ENCODE data around the gene GRIP1.

The GRIP1 gene

GRCh38 chr12:66493819-66494218 is 185.1 kb downstream of the GRIP1 start:
- no peak overlapping the region for H4K8ac ChIP-seq (ENCODE audit: low read depth, low read length)
- no peak overlapping the region for H4K12ac ChIP-seq (ENCODE audit: low read depth, low read length)
- no peak overlapping the region for H2BK120ac ChIP-seq (ENCODE audit: insufficient read depth, low read length, poor library complexity)
- H3K4ac ChIP-seq (ENCODE audit: low read depth, low read length): no peak overlapping the region
- no peak overlapping the region for H3K4me2 ChIP-seq (ENCODE audit: low read length)
- peaks cover 0 to 2% of the 10 kb centered on the region in 2 experiments for H3K4me1 ChIP-seq (ENCODE audit: control insufficient read depth in 1 of 2, insufficient read depth in 2 of 2, low read length in 2 of 2)
- no peaks in the 10 kb centered on the region for H3K79me2 ChIP-seq (ENCODE audit: control insufficient read depth, insufficient read depth, low read length, poor library complexity)
- no peak overlapping the region for H3K18ac ChIP-seq (ENCODE audit: low read length)
- no peak overlapping the region for H3K27ac ChIP-seq (ENCODE audit: low read depth, low read length)
- no peaks in the 10 kb centered on the region for H3K79me1 ChIP-seq (ENCODE audit: low read length)
- no peak overlapping the region for H2BK5ac ChIP-seq (ENCODE audit: low read depth, low read length, poor library complexity)
- no peak overlapping the region for H2AK5ac ChIP-seq (ENCODE audit: low read length)
- no peaks in the 10 kb centered on the region for H3K9me3 ChIP-seq (ENCODE audit: insufficient read depth, low read depth, low read length)
- H4K91ac ChIP-seq (ENCODE audit: low read depth, low read length): no peak overlapping the region
- H3K9ac ChIP-seq (ENCODE audit: low read length): no peak overlapping the region
- no peak overlapping the region for H3K4me3 ChIP-seq (ENCODE audit: low read depth, low read length)
- no peaks in the 10 kb centered on the region for H3K27me3 ChIP-seq (ENCODE audit: insufficient read depth, low read length)
- DNase-seq: no peak
- no peak overlapping the region for H2BK12ac ChIP-seq (ENCODE audit: low read length)
- no peak overlapping the region for H2AFZ ChIP-seq (ENCODE audit: insufficient read depth, low read length, poor library complexity)
- H3K14ac ChIP-seq (ENCODE audit: low read length): no peak overlapping the region
- no peaks in the 10 kb centered on the region for H3K36me3 ChIP-seq (ENCODE audit: control insufficient read depth in 1 of 2, insufficient read depth in 2 of 2, low read length in 2 of 2)
- no peak overlapping the region for H3K23ac ChIP-seq (ENCODE audit: low read length)

- no peak for DNase-seq
- Histone ChIP-seq H2BK12ac (ENCODE audit: low read length) (no peak overlapping the region), H2AK5ac (ENCODE audit: low read length) (no peak overlapping the region), H3K4me2 (ENCODE audit: low read length) (no peak overlapping the region), H2AFZ (ENCODE audit: insufficient read depth, low read length, poor library complexity) (no peak overlapping the region), H3K9ac (ENCODE audit: low read length) (no peak overlapping the region), H3K27me3 (ENCODE audit: insufficient read depth, low read length) (no peaks in the 10 kb centered on the region), H3K79me1 (ENCODE audit: low read length) (no peaks in the 10 kb centered on the region), H3K4ac (ENCODE audit: low read depth, low read length) (no peak overlapping the region), H4K12ac (ENCODE audit: low read depth, low read length) (no peak overlapping the region), H3K4me3 (ENCODE audit: low read depth, low read length) (no peak overlapping the region), H3K14ac (ENCODE audit: low read length) (no peak overlapping the region), H2BK120ac (ENCODE audit: insufficient read depth, low read length, poor library complexity) (no peak overlapping the region), H4K8ac (ENCODE audit: low read depth, low read length) (no peak overlapping the region), H2BK5ac (ENCODE audit: low read depth, low read length, poor library complexity) (no peak overlapping the region), H3K18ac (ENCODE audit: low read length) (no peak overlapping the region), H3K79me2 (ENCODE audit: control insufficient read depth, insufficient read depth, low read length, poor library complexity) (no peaks in the 10 kb centered on the region), H3K4me1 (ENCODE audit: control insufficient read depth in 1 of 2, insufficient read depth in 2 of 2, low read length in 2 of 2) (no peaks in the 10 kb centered on the region), H3K23ac (ENCODE audit: low read length) (no peak overlapping the region), H4K91ac (ENCODE audit: low read depth, low read length) (no peak overlapping the region), H3K36me3 (ENCODE audit: control insufficient read depth in 1 of 2, insufficient read depth in 2 of 2, low read length in 2 of 2) (no peaks in the 10 kb centered on the region), H3K27ac (ENCODE audit: low read depth, low read length) (no peak overlapping the region), H3K9me3 (ENCODE audit: insufficient read depth, low read depth, low read length) (no peaks in the 10 kb centered on the region)
- WGBS (ENCODE audit: extremely low coverage, insufficient coverage, insufficient read length): no CpG with 5 or more reads among the region's 3 CpGs
These were observed 187.0 kb downstream of the GRIP1 start for GRCh38 chr12:66491853-66492252.

GRCh38 chr12:66482351-66483203 is 196.3 kb downstream of the GRIP1 start:
- H3K14ac ChIP-seq (ENCODE audit: low read length): no peak overlapping the region
- no peak overlapping the region for H3K4ac ChIP-seq (ENCODE audit: low read depth, low read length)
- no peak overlapping the region for H3K4me3 ChIP-seq (ENCODE audit: low read depth, low read length)
- H3K36me3 ChIP-seq (ENCODE audit: control insufficient read depth in 1 of 2, insufficient read depth in 2 of 2, low read length in 2 of 2): no peaks in the 10 kb centered on the region
- no peaks in the 10 kb centered on the region for H3K79me1 ChIP-seq (ENCODE audit: low read length)
- H3K27ac ChIP-seq (ENCODE audit: low read depth, low read length): no peak overlapping the region
- H3K9ac ChIP-seq (ENCODE audit: low read length): no peak overlapping the region
- no peak overlapping the region for H2BK12ac ChIP-seq (ENCODE audit: low read length)
- no CpG with 5 or more reads among the region's 3 CpGs for WGBS (ENCODE audit: extremely low coverage, insufficient coverage, insufficient read length)
- no peak for DNase-seq
- H2BK120ac ChIP-seq (ENCODE audit: insufficient read depth, low read length, poor library complexity): no peak overlapping the region
- H3K23ac ChIP-seq (ENCODE audit: low read length): no peak overlapping the region
- H3K4me2 ChIP-seq (ENCODE audit: low read length): no peak overlapping the region
- H4K8ac ChIP-seq (ENCODE audit: low read depth, low read length): no peak overlapping the region
- no peaks in the 10 kb centered on the region for H3K9me3 ChIP-seq (ENCODE audit: insufficient read depth, low read depth, low read length)
- no peak overlapping the region for H3K18ac ChIP-seq (ENCODE audit: low read length)
- no peak overlapping the region for H4K12ac ChIP-seq (ENCODE audit: low read depth, low read length)
- H2BK5ac ChIP-seq (ENCODE audit: low read depth, low read length, poor library complexity): no peak overlapping the region
- no peaks in the 10 kb centered on the region for H3K27me3 ChIP-seq (ENCODE audit: insufficient read depth, low read length)
- no peak overlapping the region for H4K91ac ChIP-seq (ENCODE audit: low read depth, low read length)
- no peaks in the 10 kb centered on the region for H3K79me2 ChIP-seq (ENCODE audit: control insufficient read depth, insufficient read depth, low read length, poor library complexity)
- no peak overlapping the region for H2AFZ ChIP-seq (ENCODE audit: insufficient read depth, low read length, poor library complexity)
- H2AK5ac ChIP-seq (ENCODE audit: low read length): no peak overlapping the region
- no peaks in the 10 kb centered on the region for H3K4me1 ChIP-seq (ENCODE audit: control insufficient read depth in 1 of 2, insufficient read depth in 2 of 2, low read length in 2 of 2)

- H2AK5ac ChIP-seq (ENCODE audit: low read length): no peak overlapping the region
- no peak overlapping the region for H2BK120ac ChIP-seq (ENCODE audit: insufficient read depth, low read length, poor library complexity)
- no peak overlapping the region for H4K12ac ChIP-seq (ENCODE audit: low read depth, low read length)
- no peak for DNase-seq
- H3K79me2 ChIP-seq (ENCODE audit: control insufficient read depth, insufficient read depth, low read length, poor library complexity): no peaks in the 10 kb centered on the region
- H4K8ac ChIP-seq (ENCODE audit: low read depth, low read length): no peak overlapping the region
- no peak overlapping the region for H3K4ac ChIP-seq (ENCODE audit: low read depth, low read length)
- peaks cover 0 to 3% of the 10 kb centered on the region in 2 experiments for H3K36me3 ChIP-seq (ENCODE audit: control insufficient read depth in 1 of 2, insufficient read depth in 2 of 2, low read length in 2 of 2)
- no peak overlapping the region for H3K4me2 ChIP-seq (ENCODE audit: low read length)
- no peaks in the 10 kb centered on the region for H3K79me1 ChIP-seq (ENCODE audit: low read length)
- no peak overlapping the region for H2BK12ac ChIP-seq (ENCODE audit: low read length)
- no peaks in the 10 kb centered on the region for H3K4me1 ChIP-seq (ENCODE audit: control insufficient read depth in 1 of 2, insufficient read depth in 2 of 2, low read length in 2 of 2)
- H3K23ac ChIP-seq (ENCODE audit: low read length): no peak overlapping the region
- no peak overlapping the region for H3K27ac ChIP-seq (ENCODE audit: low read depth, low read length)
- H3K9ac ChIP-seq (ENCODE audit: low read length): no peak overlapping the region
- no peak overlapping the region for H2BK5ac ChIP-seq (ENCODE audit: low read depth, low read length, poor library complexity)
- H3K14ac ChIP-seq (ENCODE audit: low read length): no peak overlapping the region
- no peak overlapping the region for H4K91ac ChIP-seq (ENCODE audit: low read depth, low read length)
- no peaks in the 10 kb centered on the region for H3K27me3 ChIP-seq (ENCODE audit: insufficient read depth, low read length)
- H3K4me3 ChIP-seq (ENCODE audit: low read depth, low read length): no peak overlapping the region
- no peak overlapping the region for H2AFZ ChIP-seq (ENCODE audit: insufficient read depth, low read length, poor library complexity)
- H3K18ac ChIP-seq (ENCODE audit: low read length): no peak overlapping the region
- no peaks in the 10 kb centered on the region for H3K9me3 ChIP-seq (ENCODE audit: insufficient read depth, low read depth, low read length)
These were observed 210.9 kb downstream of the GRIP1 start for GRCh38 chr12:66467932-66468331.

Measured in trophoblast cell (in vitro differentiated cells and primary cell).